ENCODE results near the gene ORM1.

ORM1 gene

GRCh38 chr9:114348261-114348905 lies 25.5 kb downstream of the ORM1 start:
- no peak for TF ChIP-seq SETDB1 (IDR thresholded peaks at IDR 0.05; ENCODE audit: insufficient read length, low read length)
- no peak for TF ChIP-seq SCRT1 (tag by site-specific recombination; IDR thresholded peaks at IDR 0.05; ENCODE audit: borderline replicate concordance)
- TF ChIP-seq WT1 (tag by site-specific recombination; IDR thresholded peaks at IDR 0.05), result no peak
- Histone ChIP-seq H3K36me3 (ENCODE audit: control insufficient read depth in 2 of 2, insufficient read depth in 1 of 2, low read length in 2 of 2) (no peaks in the 10 kb centered on the region), H3K4me3 (ENCODE audit: low read depth, low read length) (no peak overlapping the region)

GRCh38 chr9:114348906-114349482 lies 26.1 kb downstream of the ORM1 start:
- Histone ChIP-seq H3K4me1 (ENCODE audit: control insufficient read depth, insufficient read depth, low read length) (peaks cover 8% of the 10 kb centered on the region), H3K4me3 (ENCODE audit: low read depth, low read length) (no peak overlapping the region), H3K27ac (ENCODE audit: extremely low read depth, low read depth, low read length) (peak overlapping the region; percentile 53; the same call in 1 of the 2 replicates), H3K9me3 (ENCODE audit: control insufficient read depth, insufficient read depth, low read depth, low read length) (no peaks in the 10 kb centered on the region), H3K36me3 (ENCODE audit: control insufficient read depth in 2 of 2, insufficient read depth in 1 of 2, low read length in 2 of 2) (no peaks in the 10 kb centered on the region)
- ChIA-PET POLR2A (interaction anchor here (0.7 kb wide), 1 partner anchor 20 kb away, joined by 3 read pairs; no protein-coding TSS in a partner anchor), CTCF (interaction anchor here (0.8 to 1.0 kb wide), 2 partner anchors 10 to 666 kb away, joined by 3 to 4 read pairs; no protein-coding TSS in a partner anchor)
- peak; percentile 88 for TF ChIP-seq ZFHX2 (tag by site-specific recombination; conservative IDR thresholded peaks at IDR 0.05)
- no peak for TF ChIP-seq ZNF561 (tag by site-specific recombination; IDR thresholded peaks at IDR 0.05; ENCODE audit: borderline replicate concordance)
- peak; percentile 12; the same call in 1 of the 2 replicates for TF ChIP-seq KLF9 (tag by site-specific recombination; IDR thresholded peaks at IDR 0.05; ENCODE audit: low read depth)
- TF ChIP-seq KLF10 (tag by site-specific recombination; IDR thresholded peaks at IDR 0.05), result peak; percentile 27; the same call in 1 of the 2 replicates
- TF ChIP-seq ZNF426 (tag by site-specific recombination; IDR thresholded peaks at IDR 0.05), result no peak
- TF ChIP-seq TRIM28 (IDR thresholded peaks at IDR 0.05; ENCODE audit: borderline replicate concordance, low read length), result peak; percentile 49; the same call in 1 of the 2 replicates
- TF ChIP-seq ZNF174 (tag by site-specific recombination; IDR thresholded peaks at IDR 0.05), result no peak
- TF ChIP-seq ZNF658 (tag by site-specific recombination; IDR thresholded peaks at IDR 0.05), result no peak
- 0 out of 2 replicates have a peak, but pooled peaks have one; percentile 49 for TF ChIP-seq ZNF423 (tag by site-specific recombination; IDR thresholded peaks at IDR 0.05)
- no peak for TF ChIP-seq ZNF645 (tag by site-specific recombination; IDR thresholded peaks at IDR 0.05)
- TF ChIP-seq ZNF791 (tag by site-specific recombination; IDR thresholded peaks at IDR 0.05), result no peak
- TF ChIP-seq REST (tag by site-specific recombination; IDR thresholded peaks at IDR 0.05), result no peak
- 0 out of 2 replicates have a peak, but pooled peaks have one; percentile 25 for TF ChIP-seq KLF16 (tag by site-specific recombination; IDR thresholded peaks at IDR 0.05)
- no peak for TF ChIP-seq ZSCAN5A (tag by site-specific recombination; IDR thresholded peaks at IDR 0.05)
- peak; percentile 80 for TF ChIP-seq EGR2 (tag by site-specific recombination; IDR thresholded peaks at IDR 0.05; ENCODE audit: low read depth)
- TF ChIP-seq ZNF701 (tag by site-specific recombination; IDR thresholded peaks at IDR 0.05), result no peak
- peak; percentile 61; the same call in 1 of the 2 replicates for TF ChIP-seq ZNF629 (tag by site-specific recombination; IDR thresholded peaks at IDR 0.05)
- no peak for TF ChIP-seq ZNF548 (tag by site-specific recombination; IDR thresholded peaks at IDR 0.05)
- peak; percentile 94 for TF ChIP-seq ZNF184 (tag by site-specific recombination; IDR thresholded peaks at IDR 0.05)
- no peak for TF ChIP-seq ZNF10 (tag by site-specific recombination; IDR thresholded peaks at IDR 0.05)
- TF ChIP-seq ZBTB48 (tag by site-specific recombination; IDR thresholded peaks at IDR 0.05), result peak; percentile 64; the same call in 1 of the 2 replicates
- TF ChIP-seq ZNF664 (tag by site-specific recombination; IDR thresholded peaks at IDR 0.05), result no peak
- TF ChIP-seq SP2 (tag by site-specific recombination; IDR thresholded peaks at IDR 0.05), result peak; percentile 54
- TF ChIP-seq ZNF211 (tag by site-specific recombination; IDR thresholded peaks at IDR 0.05; ENCODE audit: low read depth), result no peak
- no peak for TF ChIP-seq SCRT2 (tag by site-specific recombination; IDR thresholded peaks at IDR 0.05)
- TF ChIP-seq ZNF544 (tag by site-specific recombination; IDR thresholded peaks at IDR 0.05), result no peak
- TF ChIP-seq GLIS2 (tag by site-specific recombination; IDR thresholded peaks at IDR 0.05), result peak; percentile 55; the same call in 1 of the 2 replicates

More at GRCh38 chr9:114348261-114348905, 25.5 kb downstream of the ORM1 start:
- H3K9me3 ChIP-seq (ENCODE audit: control insufficient read depth, insufficient read depth, low read depth, low read length), result no peaks in the 10 kb centered on the region
- peak overlapping the region; percentile 53; the same call in 1 of the 2 replicates for H3K27ac ChIP-seq (ENCODE audit: extremely low read depth, low read depth, low read length)
- POLR2A ChIA-PET, result interaction anchor here (0.7 kb wide), 1 partner anchor 20 kb away, joined by 3 read pairs; no protein-coding TSS in a partner anchor
- peaks cover 8% of the 10 kb centered on the region for H3K4me1 ChIP-seq (ENCODE audit: control insufficient read depth, insufficient read depth, low read length)
- CTCF ChIA-PET, result no interaction called here

Measured in HEK293 (cell line).